Prostate gland (tissue), 2 donors: Measurements from ENCODE around the gene ARL3. TPM values are rescaled to one million over a fixed set of nuclear protein-coding genes. Genes with fewer than 3 reads are reported as not detected.
A peak's percentile ranks its signal among the peaks of the same experiment; 100 is the strongest.

Source experiments
- DNase-seq: peaks from one replicate; pipeline ENCODE4 v3.0.0-alpha.2; 2019; ENCODE audit warnings: low spot score
- H3K27ac ChIP-seq, 2 donors: fragments of 200-600 bp; sonication (generic); 2 replicates each; pipeline ENCODE4 v1.5.1; 2017 to 2019
- H3K27me3 ChIP-seq: fragments of 200-600 bp; sonication (generic); replicated peaks from 2 replicates; pipeline ENCODE4 v1.5.1; 2019; ENCODE audit not compliant: insufficient read depth
- H3K36me3 ChIP-seq, 2 donors: fragments of 200-600 bp; sonication (generic); 1 replicate in 1 of 2; 2 replicates in 1 of 2; pipeline versions ENCODE4 v1.5.1 to v1.8.1; 2017 to 2019
- H3K4me1 ChIP-seq: fragments of 200-600 bp; sonication (generic); replicated peaks from 2 replicates; pipeline ENCODE4 v1.5.1; 2019
- H3K4me3 ChIP-seq, 2 donors: fragments of 200-600 bp; sonication (generic); 2 replicates each; pipeline ENCODE4 v1.5.1; 2017 to 2019
- H3K9me3 ChIP-seq: fragments of 200-600 bp; sonication (generic); 2 replicates; pipeline ENCODE4 v1.5.1; 2017
- POLR2A ChIP-seq: fragments of 450-650 bp; IDR thresholded peaks from one replicate; pipeline ENCODE4 v1.6.1; 2016; ENCODE audit warnings: antibody characterized with exemption, mild to moderate bottlenecking
- POLR2AphosphoS5 ChIP-seq: sonication (generic); formaldehyde crosslinking; IDR thresholded peaks from one replicate; pipeline ENCODE4 v1.6.1; 2017; ENCODE audit warnings: antibody characterized with exemption
- WGBS: methylation state at CpG from one replicate; pipeline ENCODE4 v1.1.5; 2018; 5-methylcytosine and 5-hydroxymethylcytosine counted together
- intact Hi-C: fragments of 100-400 bp; cut with DNase I; formaldehyde crosslinking; loops from one replicate; pipeline ENCODE4 v1.14.2; 2022
- total RNA-seq, 2 donors: library from RNA; depleted of rRNA; stranded (reverse); fragments of >200 nt; gene quantifications; one replicate each; pipeline ENCODE4 v1.1.0, GENCODE V29; 2016
- TF ChIP-seq, protein P1 (sequence below), 4 experiments: fragments of 200-600 bp in 2 of 4; fragments of 450-650 bp in 2 of 4; sonication (generic) in 2 of 4; IDR thresholded peaks; 1 replicate in 3 of 4; 2 replicates in 1 of 4; pipeline ENCODE4 v1.5.1; 2016 to 2019; ENCODE audit warnings: antibody characterized with exemption in 4 of 4, mild to moderate bottlenecking in 2 of 4, moderate library complexity in 2 of 4

ARL3 gene
- total RNA-seq, 2 donors from 2014 or later: 8.0 to 8.5 TPM

DNA sequence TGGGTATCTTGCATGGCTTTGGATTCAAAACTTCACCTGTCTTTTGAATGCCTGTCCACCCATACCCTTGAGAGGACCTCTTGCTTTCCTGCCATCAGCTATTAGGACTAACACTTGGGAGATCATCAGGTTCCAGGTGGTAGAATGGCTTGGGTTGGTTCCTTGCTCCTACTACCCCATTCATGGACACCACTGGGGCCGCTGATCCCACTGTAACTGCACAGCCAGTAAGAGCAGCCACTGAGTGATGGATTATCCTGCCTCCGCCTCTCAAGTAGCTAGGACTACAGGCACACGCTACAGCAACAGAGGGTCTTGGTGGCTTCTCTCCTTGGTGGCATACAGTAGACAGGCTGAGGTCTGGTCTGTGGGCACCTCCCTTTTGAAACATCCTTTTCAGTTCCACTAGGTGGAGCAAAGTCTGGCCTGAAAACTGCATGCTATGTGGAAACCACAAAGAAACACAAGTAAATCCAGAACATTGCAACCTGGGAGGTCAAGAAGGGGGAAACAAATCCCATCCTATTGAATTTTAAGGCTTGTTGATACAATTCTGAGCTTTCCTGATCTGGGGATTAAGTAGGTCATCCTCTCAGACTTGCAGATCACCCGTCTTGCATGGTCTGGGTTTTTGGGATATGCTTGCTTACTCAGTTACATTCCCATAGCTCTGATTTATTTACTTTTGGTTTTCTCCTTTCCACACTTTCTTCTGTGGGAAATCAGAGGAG is 38.9 kb upstream of the ARL3 start:
- Histone ChIP-seq H3K27ac (peak overlapping the region; percentile 47 to 63), H3K4me3 (no peak overlapping the region), H3K36me3 (no peaks in the 10 kb centered on the region), H3K4me1 (no peaks in the 10 kb centered on the region), H3K9me3 (no peaks in the 10 kb centered on the region), H3K27me3 (no peaks in the 10 kb centered on the region)
- DNase-seq: no peak
- intact Hi-C loops: no loop called here
- TF ChIP-seq, protein P1, sequence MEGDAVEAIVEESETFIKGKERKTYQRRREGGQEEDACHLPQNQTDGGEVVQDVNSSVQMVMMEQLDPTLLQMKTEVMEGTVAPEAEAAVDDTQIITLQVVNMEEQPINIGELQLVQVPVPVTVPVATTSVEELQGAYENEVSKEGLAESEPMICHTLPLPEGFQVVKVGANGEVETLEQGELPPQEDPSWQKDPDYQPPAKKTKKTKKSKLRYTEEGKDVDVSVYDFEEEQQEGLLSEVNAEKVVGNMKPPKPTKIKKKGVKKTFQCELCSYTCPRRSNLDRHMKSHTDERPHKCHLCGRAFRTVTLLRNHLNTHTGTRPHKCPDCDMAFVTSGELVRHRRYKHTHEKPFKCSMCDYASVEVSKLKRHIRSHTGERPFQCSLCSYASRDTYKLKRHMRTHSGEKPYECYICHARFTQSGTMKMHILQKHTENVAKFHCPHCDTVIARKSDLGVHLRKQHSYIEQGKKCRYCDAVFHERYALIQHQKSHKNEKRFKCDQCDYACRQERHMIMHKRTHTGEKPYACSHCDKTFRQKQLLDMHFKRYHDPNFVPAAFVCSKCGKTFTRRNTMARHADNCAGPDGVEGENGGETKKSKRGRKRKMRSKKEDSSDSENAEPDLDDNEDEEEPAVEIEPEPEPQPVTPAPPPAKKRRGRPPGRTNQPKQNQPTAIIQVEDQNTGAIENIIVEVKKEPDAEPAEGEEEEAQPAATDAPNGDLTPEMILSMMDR (IDR thresholded peaks at IDR 0.05): peak; percentile 17 to 67 (median 52)
- TF ChIP-seq POLR2A (no peak), POLR2AphosphoS5 (peak; percentile 35)
- WGBS: 76% methylated on average over 4 of the region's 4 CpGs

DNA sequence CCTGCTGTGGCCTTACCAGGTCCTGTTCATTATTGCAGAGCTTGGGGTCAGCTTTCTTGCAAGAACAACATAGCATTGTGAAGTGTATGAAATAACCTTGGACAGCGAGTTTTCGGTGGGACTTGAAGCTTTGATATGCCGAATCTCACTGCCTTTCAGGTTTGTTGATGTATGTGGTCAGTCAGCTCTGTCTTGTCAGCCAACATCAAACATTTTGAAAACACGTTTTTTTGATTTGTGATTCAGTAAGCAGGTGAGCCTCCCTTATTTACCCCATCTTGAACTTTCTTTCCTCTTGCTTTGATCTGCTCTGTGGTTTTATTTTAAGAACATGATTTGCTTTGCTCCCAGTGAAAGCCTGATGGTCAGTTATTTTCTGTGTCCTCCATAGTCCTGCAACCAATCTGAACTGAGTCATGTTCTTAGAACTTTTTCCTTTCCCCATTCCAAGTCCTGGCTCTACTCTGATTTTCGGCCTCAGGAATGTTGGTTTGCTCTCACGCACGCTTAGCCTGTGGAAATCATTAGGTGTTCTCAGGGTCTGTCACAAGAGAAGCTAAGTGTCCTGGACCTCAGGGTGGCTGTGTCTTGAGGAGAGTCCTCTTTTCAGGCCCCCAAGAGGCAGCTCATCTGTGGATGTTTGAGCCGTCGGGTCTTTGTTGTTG is 38.2 kb upstream of the ARL3 start:
- intact Hi-C loops: no loop called here
- H3K27ac ChIP-seq: peak overlapping the region; percentile 47 to 63

DNA sequence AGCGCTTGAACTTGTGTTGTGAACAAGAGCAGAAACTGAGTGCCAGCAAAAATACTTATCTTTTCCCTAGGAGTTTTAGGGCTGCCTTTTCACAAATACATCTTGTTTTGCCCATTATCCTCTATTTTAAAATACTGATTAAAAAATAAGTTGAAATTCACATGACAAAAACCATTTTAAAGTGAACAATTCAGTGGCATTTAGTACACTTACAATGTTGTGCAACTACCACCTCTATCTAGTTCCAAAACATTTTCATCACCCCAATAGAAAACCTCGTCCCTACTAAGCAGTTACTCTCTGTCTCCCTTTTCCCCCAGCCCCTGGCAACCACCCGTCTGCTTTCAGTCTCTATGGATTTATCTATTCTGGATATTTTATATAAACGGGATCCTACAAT is 31.0 kb upstream of the ARL3 start:
- Histone ChIP-seq H3K27me3 (no peaks in the 10 kb centered on the region), H3K9me3 (no peaks in the 10 kb centered on the region), H3K36me3 (no peaks in the 10 kb centered on the region), H3K4me1 (no peaks in the 10 kb centered on the region), H3K4me3 (peak overlapping the region; percentile 74 to 95), H3K27ac (peak overlapping the region; percentile 79 to 90)
- no peak for DNase-seq
- TF ChIP-seq, protein P1 (IDR thresholded peaks at IDR 0.05): no peak
- TF ChIP-seq POLR2AphosphoS5 (no peak), POLR2A (no peak)
- intact Hi-C loops: loop anchor here (2.0 kb wide), 1 partner anchor 30 kb away; the partner anchor contains the start of genes ARL3 and SFXN2
- 65% methylated on average over 4 of the region's 4 CpGs for WGBS

More for the DNA sequence above, 38.2 kb upstream of the ARL3 start:
- WGBS: 72% methylated on average over 9 of the region's 9 CpGs
- no peaks in the 10 kb centered on the region for H3K36me3 ChIP-seq
- no peak for DNase-seq
- H3K4me3 ChIP-seq: no peak overlapping the region
- no peaks in the 10 kb centered on the region for H3K9me3 ChIP-seq
- H3K27me3 ChIP-seq: no peaks in the 10 kb centered on the region
- no peak for TF ChIP-seq POLR2AphosphoS5
- TF ChIP-seq POLR2A: no peak
- TF ChIP-seq, protein P1 (IDR thresholded peaks at IDR 0.05): no peak
- no peaks in the 10 kb centered on the region for H3K4me1 ChIP-seq

DNA sequence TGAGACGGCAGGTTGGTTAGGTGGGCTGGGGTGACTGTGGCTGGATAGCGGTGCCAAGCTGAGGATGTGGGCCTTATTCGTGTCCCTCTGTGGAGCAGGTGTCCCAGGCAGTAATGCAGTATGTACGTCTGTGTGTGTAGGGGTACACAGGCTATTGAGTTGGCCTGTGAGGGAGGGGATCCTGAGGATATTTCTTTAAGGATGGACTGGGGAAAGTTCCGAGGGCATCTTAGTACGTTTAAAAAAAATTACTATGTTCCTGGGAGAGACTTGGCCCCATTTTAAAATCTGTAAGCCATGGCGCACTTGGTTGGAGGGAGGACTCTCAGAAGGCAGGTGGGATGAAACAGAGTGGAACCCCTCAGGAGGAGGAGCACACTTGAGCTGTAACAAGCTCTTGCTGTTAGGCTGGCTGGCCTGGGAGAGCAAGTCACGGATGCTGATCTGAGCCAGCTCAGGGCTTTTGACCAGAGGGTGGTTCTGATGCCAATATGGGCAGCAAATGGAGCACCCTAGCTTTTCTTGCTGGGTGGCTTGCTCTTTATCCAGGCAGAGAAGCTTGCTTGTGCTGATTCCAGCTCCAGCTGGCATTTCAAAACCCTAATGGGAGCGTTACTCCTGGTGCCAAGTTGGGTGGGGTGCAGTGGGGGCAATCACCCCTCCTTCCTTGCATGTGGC is 30.3 kb upstream of the ARL3 start:
- Histone ChIP-seq H3K9me3 (no peaks in the 10 kb centered on the region), H3K36me3 (no peaks in the 10 kb centered on the region), H3K4me3 (peak overlapping the region; percentile 74 to 95), H3K27ac (peak overlapping the region; percentile 79 to 90), H3K27me3 (no peaks in the 10 kb centered on the region), H3K4me1 (no peaks in the 10 kb centered on the region)
- DNase-seq: no peak
- 2% methylated on average over 9 of the region's 9 CpGs for WGBS
- no peak for TF ChIP-seq POLR2AphosphoS5
- TF ChIP-seq POLR2A: no peak
- TF ChIP-seq, protein P1 (IDR thresholded peaks at IDR 0.05): no peak
- intact Hi-C loops: loop anchor here (2.0 to 5.0 kb wide), 2 partner anchors 30 to 58 kb away; partner anchors contain the start of genes ARL3 and SFXN2
